Liver (tissue), 9 donors: Measurements from ENCODE around the gene P3H2. TPM values are rescaled to one million over a fixed set of nuclear protein-coding genes. Genes with fewer than 3 reads are reported as not detected.
"Not testable (repeated sequence)": the region's sequence is repeated elsewhere in the genome, so short reads cannot be mapped to it uniquely, and the experiment has no call there.

ENCODE experiments used
- DNase-seq: peaks from one replicate; pipeline ENCODE4 v3.0.0-alpha.2; 2017; ENCODE audit warnings: low spot score
- H3K27ac ChIP-seq, 2 donors: one replicate each; pipeline ENCODE4 v1.7.0; 2013; ENCODE audit warnings: inconsistent platforms in 2 of 2, low read length in 2 of 2, control low read depth in 1 of 2, low read depth in 1 of 2, mild to moderate bottlenecking in 1 of 2
- H3K27me3 ChIP-seq, 4 donors: one replicate each; pipeline versions ENCODE4 v1.6.1 to v1.7.0; 2013; ENCODE audit warnings: low read length in 3 of 4, inconsistent platforms in 1 of 4, mild to moderate bottlenecking in 1 of 4, moderate library complexity in 1 of 4; ENCODE audit not compliant: control insufficient read depth in 4 of 4, insufficient read depth in 4 of 4
- H3K36me3 ChIP-seq, 4 donors: one replicate each; pipeline versions ENCODE4 v1.6.1 to v1.7.0; 2013; ENCODE audit warnings: low read length in 3 of 4, mild to moderate bottlenecking in 3 of 4, low read depth in 1 of 4, moderate library complexity in 1 of 4; ENCODE audit not compliant: control insufficient read depth in 4 of 4, insufficient read depth in 3 of 4
- H3K4me1 ChIP-seq, 4 donors: one replicate each; pipeline versions ENCODE4 v1.6.1 to v1.7.0; 2013; ENCODE audit warnings: low read length in 3 of 4, mild to moderate bottlenecking in 3 of 4, moderate library complexity in 1 of 4; ENCODE audit not compliant: control insufficient read depth in 4 of 4, insufficient read depth in 4 of 4
- H3K4me3 ChIP-seq, 3 donors: one replicate each; pipeline versions ENCODE4 v1.6.1 to v1.7.0; 2013; ENCODE audit warnings: low read length in 3 of 3, control low read depth in 1 of 3, low read depth in 1 of 3, mild to moderate bottlenecking in 1 of 3
- H3K9ac ChIP-seq, 2 donors: one replicate each; pipeline ENCODE4 v1.7.0; 2013; ENCODE audit warnings: low read length in 2 of 2, mild to moderate bottlenecking in 2 of 2, moderate library complexity in 2 of 2, control low read depth in 1 of 2, low read depth in 1 of 2
- H3K9me3 ChIP-seq, 4 donors: one replicate each; pipeline versions ENCODE4 v1.6.1 to v1.7.0; 2013; ENCODE audit warnings: low read length in 3 of 4; ENCODE audit not compliant: control insufficient read depth in 4 of 4
- FOXA1 ChIP-seq: IDR thresholded peaks from 2 replicates; pipeline ENCODE4 v1.6.1; 2016; ENCODE audit warnings: antibody characterized with exemption
- FOXA2 ChIP-seq: IDR thresholded peaks from 2 replicates; pipeline ENCODE4 v1.6.1; 2016; ENCODE audit warnings: antibody characterized with exemption
- HNF4A ChIP-seq, 2 donors: conservative IDR thresholded peaks; 2 replicates each; pipeline ENCODE4 v1.6.1; 2016; ENCODE audit warnings: antibody characterized with exemption in 2 of 2, mild to moderate bottlenecking in 2 of 2
- MAX ChIP-seq: IDR thresholded peaks from 2 replicates; pipeline ENCODE4 v1.6.1; 2016; ENCODE audit warnings: antibody characterized with exemption
- NR2F2 ChIP-seq: IDR thresholded peaks from 2 replicates; pipeline ENCODE4 v1.6.1; 2016; ENCODE audit warnings: antibody characterized with exemption
- RAD21 ChIP-seq, 2 donors: IDR thresholded peaks; 2 replicates each; pipeline ENCODE4 v1.6.1; 2016; ENCODE audit warnings: antibody characterized with exemption in 2 of 2, mild to moderate bottlenecking in 2 of 2
- RXRA ChIP-seq, 2 donors: IDR thresholded peaks; 2 replicates each; pipeline ENCODE4 v1.6.1; 2017 to 2018; ENCODE audit warnings: antibody characterized with exemption in 2 of 2, mild to moderate bottlenecking in 1 of 2
- WGBS: extraction: QIAGEN DNeasy Blood & Tissue Kit; methylation state at CpG from one replicate; pipeline ENCODE4 v1.1.7; 2013; 5-methylcytosine and 5-hydroxymethylcytosine counted together
- polyA plus RNA-seq, 2 donors: library from polyadenylated mRNA; stranded (reverse) in 1 of 2; unstranded in 1 of 2; fragments of 200-250 nt in 1 of 2; fragments of >200 nt in 1 of 2; fragmentation: Nextera tagmentation in 1 of 2; extraction: Ambion mirVana in 1 of 2; gene quantifications; one replicate each; pipeline versions ENCODE4 v1.2.1 to v1.2.3, GENCODE V29; 2013 to 2015
- total RNA-seq, 2 donors: library from RNA; depleted of rRNA; stranded (reverse); fragments of >200 nt; gene quantifications; one replicate each; pipeline ENCODE4 v1.2.3, GENCODE V29; 2014
- TF ChIP-seq, protein P1 (sequence below): IDR thresholded peaks from 2 replicates; pipeline ENCODE4 v1.6.1; 2016; ENCODE audit warnings: antibody characterized with exemption
- TF ChIP-seq, protein P2 (sequence below): IDR thresholded peaks from 2 replicates; pipeline ENCODE4 v1.6.1; 2016; ENCODE audit warnings: antibody characterized with exemption, mild to moderate bottlenecking
- TF ChIP-seq, protein P3 (sequence below): IDR thresholded peaks from 2 replicates; pipeline ENCODE4 v1.6.1; 2016; ENCODE audit warnings: antibody characterized with exemption
- donor health status: healthy.
- donor health status: healthy.
- donor health status: healthy.
- donor health status: healthy.
- donor health status: healthy.

The P3H2 gene
- total and polyA plus RNA-seq, 4 donors: 1.9 to 6.9 (median 4.1) TPM

GRCh38 chr3:190083635-190084034 is 37.1 kb downstream of the P3H2 start:
- 75% methylated on average over 3 of the region's 3 CpGs for WGBS

DNA sequence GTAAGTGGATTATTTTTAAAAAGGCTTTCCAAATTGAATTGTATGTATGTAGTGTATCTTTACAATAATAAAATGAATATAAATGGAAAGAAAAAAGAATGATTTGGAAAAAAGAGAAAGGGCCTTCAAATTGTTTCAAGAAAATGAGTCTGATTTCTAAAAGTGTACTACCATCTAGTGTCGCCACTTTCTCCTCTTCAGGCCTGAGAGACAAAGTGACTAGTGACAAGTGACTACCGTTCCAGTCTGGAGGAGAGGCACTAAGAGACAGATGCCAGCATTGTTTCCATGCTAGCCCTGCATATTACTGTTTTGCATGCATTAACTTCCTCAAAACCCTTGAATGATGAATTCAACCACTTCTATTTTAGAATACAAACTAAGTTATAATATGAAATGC is 39.3 kb downstream of the P3H2 start:
- H3K27ac ChIP-seq: no peak overlapping the region
- TF ChIP-seq FOXA1 (no peak), RAD21 (IDR thresholded peaks at IDR 0.05) (no peak), MAX (no peak), RXRA (IDR thresholded peaks at IDR 0.05) (no peak), HNF4A (conservative IDR thresholded peaks at IDR 0.05) (no peak)
- TF ChIP-seq, protein P1, sequence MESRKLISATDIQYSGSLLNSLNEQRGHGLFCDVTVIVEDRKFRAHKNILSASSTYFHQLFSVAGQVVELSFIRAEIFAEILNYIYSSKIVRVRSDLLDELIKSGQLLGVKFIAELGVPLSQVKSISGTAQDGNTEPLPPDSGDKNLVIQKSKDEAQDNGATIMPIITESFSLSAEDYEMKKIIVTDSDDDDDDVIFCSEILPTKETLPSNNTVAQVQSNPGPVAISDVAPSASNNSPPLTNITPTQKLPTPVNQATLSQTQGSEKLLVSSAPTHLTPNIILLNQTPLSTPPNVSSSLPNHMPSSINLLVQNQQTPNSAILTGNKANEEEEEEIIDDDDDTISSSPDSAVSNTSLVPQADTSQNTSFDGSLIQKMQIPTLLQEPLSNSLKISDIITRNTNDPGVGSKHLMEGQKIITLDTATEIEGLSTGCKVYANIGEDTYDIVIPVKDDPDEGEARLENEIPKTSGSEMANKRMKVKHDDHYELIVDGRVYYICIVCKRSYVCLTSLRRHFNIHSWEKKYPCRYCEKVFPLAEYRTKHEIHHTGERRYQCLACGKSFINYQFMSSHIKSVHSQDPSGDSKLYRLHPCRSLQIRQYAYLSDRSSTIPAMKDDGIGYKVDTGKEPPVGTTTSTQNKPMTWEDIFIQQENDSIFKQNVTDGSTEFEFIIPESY: no peak
- TF ChIP-seq, protein P2, sequence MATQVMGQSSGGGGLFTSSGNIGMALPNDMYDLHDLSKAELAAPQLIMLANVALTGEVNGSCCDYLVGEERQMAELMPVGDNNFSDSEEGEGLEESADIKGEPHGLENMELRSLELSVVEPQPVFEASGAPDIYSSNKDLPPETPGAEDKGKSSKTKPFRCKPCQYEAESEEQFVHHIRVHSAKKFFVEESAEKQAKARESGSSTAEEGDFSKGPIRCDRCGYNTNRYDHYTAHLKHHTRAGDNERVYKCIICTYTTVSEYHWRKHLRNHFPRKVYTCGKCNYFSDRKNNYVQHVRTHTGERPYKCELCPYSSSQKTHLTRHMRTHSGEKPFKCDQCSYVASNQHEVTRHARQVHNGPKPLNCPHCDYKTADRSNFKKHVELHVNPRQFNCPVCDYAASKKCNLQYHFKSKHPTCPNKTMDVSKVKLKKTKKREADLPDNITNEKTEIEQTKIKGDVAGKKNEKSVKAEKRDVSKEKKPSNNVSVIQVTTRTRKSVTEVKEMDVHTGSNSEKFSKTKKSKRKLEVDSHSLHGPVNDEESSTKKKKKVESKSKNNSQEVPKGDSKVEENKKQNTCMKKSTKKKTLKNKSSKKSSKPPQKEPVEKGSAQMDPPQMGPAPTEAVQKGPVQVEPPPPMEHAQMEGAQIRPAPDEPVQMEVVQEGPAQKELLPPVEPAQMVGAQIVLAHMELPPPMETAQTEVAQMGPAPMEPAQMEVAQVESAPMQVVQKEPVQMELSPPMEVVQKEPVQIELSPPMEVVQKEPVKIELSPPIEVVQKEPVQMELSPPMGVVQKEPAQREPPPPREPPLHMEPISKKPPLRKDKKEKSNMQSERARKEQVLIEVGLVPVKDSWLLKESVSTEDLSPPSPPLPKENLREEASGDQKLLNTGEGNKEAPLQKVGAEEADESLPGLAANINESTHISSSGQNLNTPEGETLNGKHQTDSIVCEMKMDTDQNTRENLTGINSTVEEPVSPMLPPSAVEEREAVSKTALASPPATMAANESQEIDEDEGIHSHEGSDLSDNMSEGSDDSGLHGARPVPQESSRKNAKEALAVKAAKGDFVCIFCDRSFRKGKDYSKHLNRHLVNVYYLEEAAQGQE: no peak

More at GRCh38 chr3:190083635-190084034, 37.1 kb downstream of the P3H2 start:
- DNase-seq: no peak
- no peak overlapping the region for H3K27ac ChIP-seq
- H3K9me3 ChIP-seq: no peaks in the 10 kb centered on the region
- no peak overlapping the region for H3K9ac ChIP-seq
- H3K27me3 ChIP-seq: no peaks in the 10 kb centered on the region
- no peaks in the 10 kb centered on the region for H3K36me3 ChIP-seq
- TF ChIP-seq, protein P3, sequence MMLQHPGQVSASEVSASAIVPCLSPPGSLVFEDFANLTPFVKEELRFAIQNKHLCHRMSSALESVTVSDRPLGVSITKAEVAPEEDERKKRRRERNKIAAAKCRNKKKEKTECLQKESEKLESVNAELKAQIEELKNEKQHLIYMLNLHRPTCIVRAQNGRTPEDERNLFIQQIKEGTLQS: no peak
- TF ChIP-seq NR2F2 (no peak), FOXA1 (no peak), FOXA2 (no peak)
- TF ChIP-seq, protein P2: no peak
- no peak overlapping the region for H3K4me3 ChIP-seq
- no peaks in the 10 kb centered on the region for H3K4me1 ChIP-seq

DNA sequence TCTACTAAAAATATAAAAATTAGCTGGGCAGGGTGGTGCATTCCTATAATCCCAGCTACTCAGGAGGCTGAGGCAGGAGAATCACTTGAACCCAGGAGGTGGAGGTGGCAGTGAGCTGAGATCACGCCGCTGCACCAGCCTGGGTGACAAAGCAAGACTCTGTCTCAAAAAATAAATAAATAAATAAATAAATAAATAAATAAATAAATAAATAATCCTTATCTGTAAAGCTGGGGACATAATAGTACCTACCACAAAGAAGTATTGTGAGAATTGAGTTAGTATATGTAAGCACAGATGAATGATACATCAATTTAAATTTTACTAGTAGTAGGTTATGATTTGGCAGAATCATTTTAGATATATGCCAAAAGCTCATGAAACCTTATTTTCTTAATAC is 41.5 kb downstream of the P3H2 start:
- not testable (repeated sequence) for DNase-seq, H3K9me3 ChIP-seq, H3K36me3 ChIP-seq, H3K27me3 ChIP-seq, H3K4me1 ChIP-seq, H3K27ac ChIP-seq, H3K4me3 ChIP-seq, H3K9ac ChIP-seq
- 98% methylated on average over 2 of the region's 2 CpGs for WGBS

More for the DNA sequence above, 39.3 kb downstream of the P3H2 start:
- H3K27me3 ChIP-seq: no peaks in the 10 kb centered on the region
- H3K36me3 ChIP-seq: no peaks in the 10 kb centered on the region
- H3K9me3 ChIP-seq: no peaks in the 10 kb centered on the region
- H3K4me3 ChIP-seq: no peak overlapping the region
- DNase-seq: no peak
- no peak overlapping the region for H3K9ac ChIP-seq
- no peaks in the 10 kb centered on the region for H3K4me1 ChIP-seq
- 82% methylated on average over 2 of the region's 2 CpGs for WGBS
